GM10266 (cell line): ENCODE results near the gene HNRNPU.
A peak's percentile ranks its signal among the peaks of the same experiment; 100 is the strongest.

ENCODE experiments used
- DNase-seq: peaks from one replicate; pipeline ENCODE4 v3.0.0; 2012; ENCODE audit errors: extremely low spot score
- TF ChIP-seq, protein P1 (sequence below): IDR thresholded peaks from 2 replicates; pipeline ENCODE4 v1.5.1; 2012; ENCODE audit warnings: mild to moderate bottlenecking, low read depth; ENCODE audit not compliant: control insufficient read depth, insufficient read depth; ENCODE audit errors: missing control alignments

Gene HNRNPU

DNA sequence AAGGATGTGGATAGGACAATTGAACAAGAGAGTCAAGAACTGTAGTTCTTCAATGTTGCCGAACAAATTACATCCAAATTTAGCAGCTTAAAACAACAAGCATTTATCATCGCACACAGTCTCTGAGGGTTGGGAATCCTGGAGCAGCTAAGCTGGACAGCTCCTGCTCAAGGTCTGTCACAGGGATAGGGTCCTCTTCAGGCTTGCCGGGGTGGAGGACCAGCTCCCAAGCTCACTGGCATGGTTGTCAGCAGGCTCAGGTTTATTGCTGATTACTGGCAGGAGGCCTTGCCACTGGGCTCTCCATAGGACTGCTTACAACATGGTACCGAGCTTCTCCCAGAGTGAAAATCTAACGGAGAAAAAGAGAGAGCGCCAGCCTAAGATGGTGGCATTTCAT lies 51.0 kb downstream of the HNRNPU start:
- TF ChIP-seq, protein P1, sequence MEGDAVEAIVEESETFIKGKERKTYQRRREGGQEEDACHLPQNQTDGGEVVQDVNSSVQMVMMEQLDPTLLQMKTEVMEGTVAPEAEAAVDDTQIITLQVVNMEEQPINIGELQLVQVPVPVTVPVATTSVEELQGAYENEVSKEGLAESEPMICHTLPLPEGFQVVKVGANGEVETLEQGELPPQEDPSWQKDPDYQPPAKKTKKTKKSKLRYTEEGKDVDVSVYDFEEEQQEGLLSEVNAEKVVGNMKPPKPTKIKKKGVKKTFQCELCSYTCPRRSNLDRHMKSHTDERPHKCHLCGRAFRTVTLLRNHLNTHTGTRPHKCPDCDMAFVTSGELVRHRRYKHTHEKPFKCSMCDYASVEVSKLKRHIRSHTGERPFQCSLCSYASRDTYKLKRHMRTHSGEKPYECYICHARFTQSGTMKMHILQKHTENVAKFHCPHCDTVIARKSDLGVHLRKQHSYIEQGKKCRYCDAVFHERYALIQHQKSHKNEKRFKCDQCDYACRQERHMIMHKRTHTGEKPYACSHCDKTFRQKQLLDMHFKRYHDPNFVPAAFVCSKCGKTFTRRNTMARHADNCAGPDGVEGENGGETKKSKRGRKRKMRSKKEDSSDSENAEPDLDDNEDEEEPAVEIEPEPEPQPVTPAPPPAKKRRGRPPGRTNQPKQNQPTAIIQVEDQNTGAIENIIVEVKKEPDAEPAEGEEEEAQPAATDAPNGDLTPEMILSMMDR = no peak

GRCh38 chr1:244810221-244810620 lies 54.1 kb downstream of the HNRNPU start:
- TF ChIP-seq, protein P1 = no peak
- no peak for DNase-seq

More for the DNA sequence above, 51.0 kb downstream of the HNRNPU start:
- no peak for DNase-seq

DNA sequence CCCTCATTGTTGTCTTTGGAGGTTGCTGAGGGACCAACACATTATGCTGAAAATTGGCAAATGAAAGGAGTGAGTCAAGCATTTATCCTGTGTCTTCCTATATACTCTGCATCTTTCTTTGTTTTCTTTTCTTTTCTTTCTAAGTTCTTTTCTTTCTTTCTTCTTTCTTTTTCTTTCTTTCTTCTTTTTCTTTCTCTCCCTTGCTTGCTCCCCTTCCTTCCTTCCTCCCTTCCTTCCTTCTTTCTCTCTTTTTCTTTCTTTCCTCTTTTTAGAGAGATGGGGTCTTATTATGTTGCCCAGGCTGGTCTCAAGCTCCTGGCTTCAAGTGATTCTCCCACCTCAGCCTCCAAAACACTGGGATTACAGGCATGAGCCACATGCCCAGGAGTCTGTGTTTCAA lies 57.2 kb downstream of the HNRNPU start:
- DNase-seq = no peak
- TF ChIP-seq, protein P1 = no peak

DNA sequence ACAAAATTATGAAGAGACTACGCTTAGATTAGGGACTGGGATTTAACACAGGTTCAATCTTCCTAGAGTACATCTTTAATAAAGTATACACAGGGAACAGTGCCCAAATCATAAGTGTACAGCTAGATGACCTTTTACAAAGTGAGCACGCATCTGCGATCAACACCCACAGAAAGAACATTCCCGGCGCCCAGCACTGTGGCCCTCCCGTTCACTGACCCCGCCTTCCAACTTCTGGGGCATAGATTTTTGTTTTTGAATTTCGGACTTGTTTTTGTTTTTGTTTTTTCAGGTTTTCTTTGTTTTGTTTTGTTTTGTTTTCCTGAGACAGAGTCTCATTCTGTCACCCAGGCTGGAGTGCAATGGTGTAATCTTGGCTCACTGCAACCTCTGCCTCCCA lies 59.5 kb downstream of the HNRNPU start:
- TF ChIP-seq, protein P1 = no peak
- no peak for DNase-seq

GRCh38 chr1:244802556-244803239 lies 61.6 kb downstream of the HNRNPU start:
- no peak for DNase-seq
- TF ChIP-seq, protein P1 = no peak

DNA sequence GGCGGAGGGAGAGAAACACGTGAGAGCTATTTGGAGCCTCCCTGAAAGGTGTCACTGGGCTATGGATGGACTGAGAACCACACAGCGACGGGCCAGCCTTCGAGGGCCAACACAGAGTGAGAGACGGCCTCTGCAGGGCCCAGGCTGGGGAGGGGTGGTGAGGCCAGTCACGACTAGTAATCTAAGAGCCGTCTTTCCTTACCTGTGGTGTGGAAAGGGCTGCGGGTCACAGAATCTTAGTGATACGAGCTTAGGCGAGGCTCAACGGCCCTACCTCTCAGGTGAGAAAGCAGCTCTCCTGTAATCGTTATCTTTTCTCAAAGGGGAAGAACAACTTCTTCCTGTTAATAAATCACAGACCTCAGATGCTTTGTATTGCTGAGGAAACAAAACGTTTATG lies 62.3 kb downstream of the HNRNPU start:
- TF ChIP-seq, protein P1 = no peak
- DNase-seq = peak; percentile 1

DNA sequence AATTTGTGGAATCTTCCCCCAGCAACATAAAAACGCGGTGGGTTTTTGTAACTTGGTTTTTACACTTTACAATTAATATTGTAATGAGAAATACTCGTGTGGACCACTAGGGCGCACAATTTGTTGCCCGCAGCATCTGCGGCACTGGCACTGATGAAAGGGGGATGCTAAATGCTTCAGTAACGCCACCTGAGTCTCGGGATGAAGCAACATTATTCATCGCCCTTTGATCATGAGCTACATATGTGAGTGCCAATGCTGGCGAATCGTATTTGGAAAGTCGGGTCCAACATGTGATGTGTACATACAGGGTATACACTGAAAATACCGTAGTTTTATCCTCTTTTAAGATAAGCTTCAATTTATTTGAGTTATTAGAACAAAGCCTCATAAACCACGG lies 63.1 kb downstream of the HNRNPU start:
- peak; percentile 71 for DNase-seq
- TF ChIP-seq, protein P1 = peak; percentile 60
